ENCODE data around the gene USP54. TPM values are rescaled to one million over a fixed set of nuclear protein-coding genes. Genes with fewer than 3 reads are reported as not detected.

USP54 gene
- total RNA-seq, 1 experiment from 2014 or later = 35.9 TPM

DNA sequence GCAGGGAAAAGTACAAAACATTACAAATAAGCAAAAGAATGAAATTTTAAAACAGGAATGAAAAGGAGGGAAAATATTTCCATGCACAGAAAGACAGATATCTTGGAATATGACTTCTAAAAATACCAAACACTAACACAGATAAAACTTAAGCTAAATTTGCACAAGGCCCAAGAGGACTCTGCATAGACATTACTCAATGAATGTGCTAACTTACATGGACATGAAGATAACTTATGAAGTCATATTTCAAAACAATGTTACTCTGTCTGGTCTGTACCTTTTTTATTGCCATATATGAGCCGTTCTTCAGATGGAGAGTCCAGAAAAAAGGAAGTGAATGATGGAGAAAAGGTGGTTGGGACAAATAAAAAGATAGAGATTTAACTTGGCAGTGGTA, 142.8 kb downstream of the USP54 start:
- H3K36me3 ChIP-seq (ENCODE audit: insufficient read depth, low read length, poor library complexity, severe bottlenecking) = no peaks in the 10 kb centered on the region
- no peak for TF ChIP-seq EZH2 (IDR thresholded peaks at IDR 0.05; ENCODE audit: borderline replicate concordance, low read depth, low read length, poor library complexity, severe bottlenecking)
- TF ChIP-seq, protein P1, sequence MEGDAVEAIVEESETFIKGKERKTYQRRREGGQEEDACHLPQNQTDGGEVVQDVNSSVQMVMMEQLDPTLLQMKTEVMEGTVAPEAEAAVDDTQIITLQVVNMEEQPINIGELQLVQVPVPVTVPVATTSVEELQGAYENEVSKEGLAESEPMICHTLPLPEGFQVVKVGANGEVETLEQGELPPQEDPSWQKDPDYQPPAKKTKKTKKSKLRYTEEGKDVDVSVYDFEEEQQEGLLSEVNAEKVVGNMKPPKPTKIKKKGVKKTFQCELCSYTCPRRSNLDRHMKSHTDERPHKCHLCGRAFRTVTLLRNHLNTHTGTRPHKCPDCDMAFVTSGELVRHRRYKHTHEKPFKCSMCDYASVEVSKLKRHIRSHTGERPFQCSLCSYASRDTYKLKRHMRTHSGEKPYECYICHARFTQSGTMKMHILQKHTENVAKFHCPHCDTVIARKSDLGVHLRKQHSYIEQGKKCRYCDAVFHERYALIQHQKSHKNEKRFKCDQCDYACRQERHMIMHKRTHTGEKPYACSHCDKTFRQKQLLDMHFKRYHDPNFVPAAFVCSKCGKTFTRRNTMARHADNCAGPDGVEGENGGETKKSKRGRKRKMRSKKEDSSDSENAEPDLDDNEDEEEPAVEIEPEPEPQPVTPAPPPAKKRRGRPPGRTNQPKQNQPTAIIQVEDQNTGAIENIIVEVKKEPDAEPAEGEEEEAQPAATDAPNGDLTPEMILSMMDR (conservative IDR thresholded peaks at IDR 0.05; ENCODE audit: low read depth, low read length) = no peak
- no TSS peak for BruUV-seq (replicated peaks)
- no peaks in the 10 kb centered on the region for H3K9me3 ChIP-seq (ENCODE audit: low read depth, low read length, poor library complexity, severe bottlenecking)
- DNase-seq (ENCODE audit: low spot score) = no peak
- ChIA-PET POLR2A (ENCODE audit: low non-redundant PET) (interaction anchor here (0.7 kb wide), 1 partner anchor 1095 kb away, joined by 4 read pairs; no protein-coding TSS in a partner anchor), CTCF (no interaction called here)
- intact Hi-C loops (cut with micrococcal nuclease; ENCODE audit: unreplicated experiment) = no loop called here
- no peak overlapping the region for H3K27ac ChIP-seq (ENCODE audit: low read depth, low read length, poor library complexity, severe bottlenecking)
- H3K4me1 ChIP-seq (ENCODE audit: insufficient read depth, low read length, poor library complexity, severe bottlenecking) = no peaks in the 10 kb centered on the region
- no peak overlapping the region for H3K4me3 ChIP-seq (ENCODE audit: low read depth, low read length, poor library complexity, severe bottlenecking)
- no peaks in the 10 kb centered on the region for H3K27me3 ChIP-seq (replicated peaks; ENCODE audit: insufficient read depth, low read depth, low read length, poor library complexity)

Other genes starting within 250 kb of the USP54 start
- 0.06 and 0.13 TPM in 2 replicates for gene CFAP70, start 232.5 kb downstream of the USP54 start, total RNA-seq (2021)
- gene ANXA7, start 177.3 kb downstream of the USP54 start, total RNA-seq (2021) = 151 and 156 TPM in 2 replicates
- gene MSS51, start 157.8 kb downstream of the USP54 start, total RNA-seq (2021) = 4.0 and 4.3 TPM in 2 replicates
- gene PPP3CB, start 95.3 kb downstream of the USP54 start, total RNA-seq (2021) = 57.8 and 60.2 TPM in 2 replicates
- 0.19 TPM in 1 of 2 replicates, not detected in the other for gene MYOZ1, start 50.1 kb upstream of the USP54 start, total RNA-seq (2021)
- 0.06 TPM in 1 of 2 replicates, not detected in the other for gene SYNPO2L, start 64.7 kb upstream of the USP54 start, total RNA-seq (2021)
- gene AGAP5, start 106.8 kb upstream of the USP54 start, total RNA-seq (2021) = 5.7 and 6.4 TPM in 2 replicates
- 71.2 and 74.9 TPM in 2 replicates for gene SEC24C, start 153.0 kb upstream of the USP54 start, total RNA-seq (2021)
- gene CHCHD1, start 190.7 kb upstream of the USP54 start, total RNA-seq (2021) = 37.5 and 37.7 TPM in 2 replicates
- gene ZSWIM8, start 194.3 kb upstream of the USP54 start, total RNA-seq (2021) = 71.3 and 81.1 TPM in 2 replicates
- gene NDST2, start 220.3 kb upstream of the USP54 start, total RNA-seq (2021) = 23.1 and 28.9 TPM in 2 replicates

Data from A673 (cell line).